Measurements from ENCODE around the gene LDLRAD3. TPM values are rescaled to one million over a fixed set of nuclear protein-coding genes. Genes with fewer than 3 reads are reported as not detected.

The LDLRAD3 gene
- total and polyA plus RNA-seq, 4 donors: 2.3 to 19.6 (median 10.8) TPM

DNA sequence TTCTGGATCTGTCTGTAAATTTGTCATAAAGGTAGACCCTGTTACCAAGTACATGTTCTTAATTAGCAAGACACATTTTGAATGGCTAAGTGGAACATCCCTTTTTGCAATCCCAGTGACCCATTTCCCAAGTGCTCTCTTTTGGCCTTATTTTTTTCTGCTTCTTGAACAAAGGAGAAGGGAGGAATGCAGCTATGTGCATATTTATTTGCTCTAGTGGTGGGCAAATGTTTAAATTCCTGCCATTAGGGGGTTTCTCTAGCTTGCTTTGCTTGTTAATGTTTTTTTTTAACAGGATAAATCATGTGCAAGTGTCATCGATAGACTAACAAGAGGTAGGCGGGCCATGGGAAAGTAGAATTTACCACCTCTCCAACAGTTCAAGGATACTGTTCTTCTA is 209.7 kb downstream of the LDLRAD3 start:
- WGBS, 2 donors: 95 to 97% methylated on average over 2 of the region's 2 CpGs
- ATAC-seq (ENCODE audit: low FRiP score): no peak
- Histone ChIP-seq H3K4me1 (ENCODE audit: control insufficient read depth in 1 of 2, insufficient read depth in 2 of 2, low read length in 2 of 2) (no peaks in the 10 kb centered on the region), H3K4me3 (ENCODE audit: low read length in 2 of 2) (no peak overlapping the region), H3K27me3 (ENCODE audit: control insufficient read depth in 1 of 2, insufficient read depth in 2 of 2, low read length in 1 of 2) (no peaks in the 10 kb centered on the region), H3K9me3 (ENCODE audit: control insufficient read depth, low read length) (no peaks in the 10 kb centered on the region), H3K27ac (ENCODE audit: low read depth in 1 of 2, low read length in 2 of 2) (no peak overlapping the region), H3K36me3 (ENCODE audit: control insufficient read depth in 1 of 2, insufficient read depth in 2 of 2, low read length in 1 of 2) (no peaks in the 10 kb centered on the region)
- intact Hi-C loops (cut with DNase I): no loop called here
- no peak for DNase-seq

DNA sequence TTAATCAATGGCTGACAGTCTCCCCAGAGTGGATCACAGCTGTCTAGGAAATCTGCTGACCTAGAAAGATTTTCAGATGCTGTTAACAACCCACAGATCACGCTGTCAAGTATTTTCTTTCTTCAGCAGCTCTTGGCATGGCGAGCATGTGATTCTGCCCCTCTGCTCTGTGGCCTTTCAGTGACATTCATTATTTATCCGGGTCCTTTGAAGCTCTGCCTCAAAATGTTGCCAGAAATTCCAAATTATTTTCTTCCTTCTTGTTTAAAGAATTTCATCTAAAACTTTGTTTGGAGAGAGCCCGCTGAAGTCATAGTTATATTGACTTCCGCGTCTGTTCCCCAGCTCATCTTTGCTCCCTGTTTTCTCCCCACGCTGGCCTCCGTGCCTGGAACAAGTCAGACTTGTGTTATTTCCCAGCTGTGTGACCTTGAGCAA is 211.3 kb downstream of the LDLRAD3 start:
- Histone ChIP-seq H3K27me3 (ENCODE audit: control insufficient read depth in 1 of 2, insufficient read depth in 2 of 2, low read length in 1 of 2) (no peaks in the 10 kb centered on the region), H3K9me3 (ENCODE audit: control insufficient read depth, low read length) (no peaks in the 10 kb centered on the region), H3K4me3 (ENCODE audit: low read length in 2 of 2) (no peak overlapping the region), H3K27ac (ENCODE audit: low read depth in 1 of 2, low read length in 2 of 2) (no peak overlapping the region), H3K4me1 (ENCODE audit: control insufficient read depth in 1 of 2, insufficient read depth in 2 of 2, low read length in 2 of 2) (no peaks in the 10 kb centered on the region), H3K36me3 (ENCODE audit: control insufficient read depth in 1 of 2, insufficient read depth in 2 of 2, low read length in 1 of 2) (no peaks in the 10 kb centered on the region)
- intact Hi-C loops (cut with DNase I): no loop called here
- DNase-seq (no peak), ATAC-seq (ENCODE audit: low FRiP score) (no peak)
- WGBS, 2 donors: 87 to 90% methylated on average over 8 of the region's 8 CpGs

GRCh38 chr11:36155770-36156160 is 211.9 kb downstream of the LDLRAD3 start:
- H3K4me1 ChIP-seq (ENCODE audit: control insufficient read depth in 1 of 2, insufficient read depth in 2 of 2, low read length in 2 of 2): no peaks in the 10 kb centered on the region
- 90 to 97% methylated on average over 6 of the region's 6 CpGs for WGBS, 2 donors
- no peak overlapping the region for H3K27ac ChIP-seq (ENCODE audit: low read depth in 1 of 2, low read length in 2 of 2)
- H3K9me3 ChIP-seq (ENCODE audit: control insufficient read depth, low read length): no peaks in the 10 kb centered on the region
- DNase-seq (no peak), ATAC-seq (ENCODE audit: low FRiP score) (no peak)
- H3K27me3 ChIP-seq (ENCODE audit: control insufficient read depth in 1 of 2, insufficient read depth in 2 of 2, low read length in 1 of 2): no peaks in the 10 kb centered on the region
- no peaks in the 10 kb centered on the region for H3K36me3 ChIP-seq (ENCODE audit: control insufficient read depth in 1 of 2, insufficient read depth in 2 of 2, low read length in 1 of 2)
- no peak overlapping the region for H3K4me3 ChIP-seq (ENCODE audit: low read length in 2 of 2)
- intact Hi-C loops (cut with DNase I): no loop called here

GRCh38 chr11:36156161-36156816 is 212.4 kb downstream of the LDLRAD3 start:
- no peaks in the 10 kb centered on the region for H3K4me1 ChIP-seq (ENCODE audit: control insufficient read depth in 1 of 2, insufficient read depth in 2 of 2, low read length in 2 of 2)
- no peaks in the 10 kb centered on the region for H3K9me3 ChIP-seq (ENCODE audit: control insufficient read depth, low read length)
- no peak overlapping the region for H3K4me3 ChIP-seq (ENCODE audit: low read length in 2 of 2)
- ATAC-seq (ENCODE audit: low FRiP score) (no peak), DNase-seq (no peak)
- intact Hi-C loops (cut with DNase I): no loop called here
- 89 to 93% methylated on average over 4 of the region's 4 CpGs for WGBS, 2 donors
- H3K27ac ChIP-seq (ENCODE audit: low read depth in 1 of 2, low read length in 2 of 2): no peak overlapping the region
- no peaks in the 10 kb centered on the region for H3K36me3 ChIP-seq (ENCODE audit: control insufficient read depth in 1 of 2, insufficient read depth in 2 of 2, low read length in 1 of 2)
- H3K27me3 ChIP-seq (ENCODE audit: control insufficient read depth in 1 of 2, insufficient read depth in 2 of 2, low read length in 1 of 2): no peaks in the 10 kb centered on the region

DNA sequence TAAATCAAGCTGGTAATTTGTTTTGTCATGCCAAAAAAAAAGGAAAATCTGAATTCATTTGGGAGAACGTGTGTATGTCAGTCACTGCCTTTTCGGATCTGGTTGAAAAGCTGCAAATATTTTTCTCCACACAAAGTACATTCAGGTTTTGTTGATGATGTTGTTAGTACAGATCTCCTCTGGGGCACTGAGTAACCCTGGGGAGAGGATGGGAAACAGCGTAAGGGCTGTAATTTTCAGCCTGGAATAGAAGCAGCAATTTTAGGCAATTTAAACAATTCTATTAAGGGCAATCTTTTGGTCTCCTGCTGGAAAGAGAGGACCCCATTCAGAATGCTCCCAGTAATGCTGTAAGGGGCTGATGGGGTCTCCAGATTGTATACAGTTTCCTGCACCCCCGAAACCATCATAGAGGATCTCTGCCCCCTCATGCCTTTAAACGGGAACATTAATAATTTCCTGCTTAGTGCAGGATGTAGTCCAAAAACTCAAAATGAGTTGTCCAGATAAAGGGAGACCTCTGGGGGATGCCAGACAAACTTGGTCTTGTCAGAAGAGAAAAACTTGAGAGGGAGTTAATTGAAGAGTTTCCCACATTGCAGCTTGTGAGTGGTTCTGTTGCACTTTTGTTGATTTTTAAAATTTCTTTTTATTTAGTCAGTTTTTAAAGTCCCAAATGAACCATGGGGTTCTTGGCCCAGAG is 213.1 kb downstream of the LDLRAD3 start:
- H3K4me1 ChIP-seq (ENCODE audit: control insufficient read depth in 1 of 2, insufficient read depth in 2 of 2, low read length in 2 of 2): no peaks in the 10 kb centered on the region
- H3K27ac ChIP-seq (ENCODE audit: low read depth in 1 of 2, low read length in 2 of 2): no peak overlapping the region
- WGBS, 2 donors: 26 to 36% methylated on average over 5 of the region's 5 CpGs

DNA sequence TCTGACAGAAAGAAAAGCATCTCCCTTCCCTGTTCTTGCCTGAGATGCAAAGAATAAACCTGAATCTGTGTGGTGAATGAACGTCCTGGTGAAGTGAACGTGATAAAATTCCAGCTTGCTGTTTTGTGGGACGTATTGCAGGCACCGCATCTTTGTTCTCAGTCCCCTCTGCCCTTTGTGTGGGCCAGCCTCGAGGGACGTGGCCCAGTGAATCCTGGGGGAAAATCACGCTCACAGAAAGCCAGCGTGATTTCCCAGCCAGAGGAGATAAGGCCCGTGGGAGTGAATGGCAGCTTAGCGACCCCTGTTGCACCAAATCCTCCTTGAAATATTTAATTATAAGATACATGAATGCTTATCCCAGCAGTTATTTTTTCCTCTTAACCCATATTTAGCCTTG is 216.2 kb downstream of the LDLRAD3 start:
- ATAC-seq (ENCODE audit: low FRiP score) (no peak), DNase-seq (no peak)
- Histone ChIP-seq H3K27me3 (ENCODE audit: control insufficient read depth in 1 of 2, insufficient read depth in 2 of 2, low read length in 1 of 2) (no peaks in the 10 kb centered on the region), H3K9me3 (ENCODE audit: control insufficient read depth, low read length) (no peaks in the 10 kb centered on the region), H3K4me1 (ENCODE audit: control insufficient read depth in 1 of 2, insufficient read depth in 2 of 2, low read length in 2 of 2) (no peaks in the 10 kb centered on the region), H3K27ac (ENCODE audit: low read depth in 1 of 2, low read length in 2 of 2) (no peak overlapping the region), H3K4me3 (ENCODE audit: low read length in 2 of 2) (no peak overlapping the region), H3K36me3 (ENCODE audit: control insufficient read depth in 1 of 2, insufficient read depth in 2 of 2, low read length in 1 of 2) (no peaks in the 10 kb centered on the region)
- 81 to 86% methylated on average over 10 of the region's 10 CpGs for WGBS, 2 donors
- intact Hi-C loops (cut with DNase I): no loop called here

More for the DNA sequence above, 213.1 kb downstream of the LDLRAD3 start:
- intact Hi-C loops (cut with DNase I): no loop called here
- Histone ChIP-seq H3K4me3 (ENCODE audit: low read length in 2 of 2) (no peak overlapping the region), H3K36me3 (ENCODE audit: control insufficient read depth in 1 of 2, insufficient read depth in 2 of 2, low read length in 1 of 2) (no peaks in the 10 kb centered on the region), H3K9me3 (ENCODE audit: control insufficient read depth, low read length) (no peaks in the 10 kb centered on the region), H3K27me3 (ENCODE audit: control insufficient read depth in 1 of 2, insufficient read depth in 2 of 2, low read length in 1 of 2) (no peaks in the 10 kb centered on the region)
- ATAC-seq (ENCODE audit: low FRiP score) (no peak), DNase-seq (no peak)

DNA sequence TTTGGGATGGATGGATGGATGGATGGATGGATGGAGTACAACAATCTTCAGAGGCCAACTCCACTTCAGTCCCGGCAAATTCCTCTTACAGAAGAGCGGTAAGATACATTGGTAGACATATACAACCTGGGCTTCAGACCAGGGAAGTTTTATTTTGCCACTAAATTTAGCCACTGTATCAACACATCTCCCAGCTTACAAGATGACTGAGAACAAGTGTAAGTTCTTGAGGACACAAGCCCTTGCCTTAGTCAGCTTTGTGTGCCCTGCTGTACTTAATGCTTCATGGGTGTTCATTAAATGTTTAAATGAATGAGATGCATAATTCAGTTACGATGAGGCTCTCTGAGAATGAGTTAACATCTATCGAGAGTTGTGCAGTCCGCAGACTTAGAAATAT is 217.7 kb downstream of the LDLRAD3 start:
- 41 to 50% methylated on average over 5 of the region's 5 CpGs for WGBS, 2 donors
- H3K36me3 ChIP-seq (ENCODE audit: control insufficient read depth in 1 of 2, insufficient read depth in 2 of 2, low read length in 1 of 2): no peaks in the 10 kb centered on the region
- intact Hi-C loops (cut with DNase I): no loop called here
- no peaks in the 10 kb centered on the region for H3K27me3 ChIP-seq (ENCODE audit: control insufficient read depth in 1 of 2, insufficient read depth in 2 of 2, low read length in 1 of 2)
- DNase-seq: no peak
- no peak for ATAC-seq (ENCODE audit: low FRiP score)
- no peaks in the 10 kb centered on the region for H3K9me3 ChIP-seq (ENCODE audit: control insufficient read depth, low read length)
- H3K4me3 ChIP-seq (ENCODE audit: low read length in 2 of 2): no peak overlapping the region
- no peak overlapping the region for H3K27ac ChIP-seq (ENCODE audit: low read depth in 1 of 2, low read length in 2 of 2)
- no peaks in the 10 kb centered on the region for H3K4me1 ChIP-seq (ENCODE audit: control insufficient read depth in 1 of 2, insufficient read depth in 2 of 2, low read length in 2 of 2)

- intact Hi-C loops (cut with DNase I): no loop called here
- DNase-seq (no peak), ATAC-seq (ENCODE audit: low FRiP score) (no peak)
- Histone ChIP-seq H3K27me3 (ENCODE audit: control insufficient read depth in 1 of 2, insufficient read depth in 2 of 2, low read length in 1 of 2) (no peaks in the 10 kb centered on the region), H3K9me3 (ENCODE audit: control insufficient read depth, low read length) (no peaks in the 10 kb centered on the region), H3K27ac (ENCODE audit: low read depth in 1 of 2, low read length in 2 of 2) (no peak overlapping the region), H3K4me3 (ENCODE audit: low read length in 2 of 2) (no peak overlapping the region), H3K36me3 (ENCODE audit: control insufficient read depth in 1 of 2, insufficient read depth in 2 of 2, low read length in 1 of 2) (no peaks in the 10 kb centered on the region), H3K4me1 (ENCODE audit: control insufficient read depth in 1 of 2, insufficient read depth in 2 of 2, low read length in 2 of 2) (no peaks in the 10 kb centered on the region)
- 35 to 44% methylated on average over 10 of the region's 10 CpGs for WGBS, 2 donors
Observed at GRCh38 chr11:36162006-36162882, 218.4 kb downstream of the LDLRAD3 start.
